Spinal cord (tissue), 10 donors: ENCODE measurements around the gene UQCRHL. TPM values are rescaled to one million over a fixed set of nuclear protein-coding genes. Genes with fewer than 3 reads are reported as not detected.

ENCODE experiments used
- DNase-seq, 6 donors: peaks; one replicate each; pipeline versions ENCODE4 v3.0.0 to v3.0.0-alpha.2; 2013 to 2015; ENCODE audit warnings: low spot score in 6 of 6, low read depth in 4 of 6
- H3K27ac ChIP-seq: one replicate; pipeline ENCODE4 v1.5.1; 2013; ENCODE audit warnings: low read depth, low read length, control low read depth
- H3K27me3 ChIP-seq: one replicate; pipeline ENCODE4 v1.6.1; 2013; ENCODE audit warnings: low read length; ENCODE audit not compliant: control insufficient read depth, insufficient read depth
- H3K36me3 ChIP-seq: one replicate; pipeline ENCODE4 v1.6.1; 2013; ENCODE audit warnings: low read length; ENCODE audit not compliant: control insufficient read depth, insufficient read depth
- H3K4me1 ChIP-seq: one replicate; pipeline ENCODE4 v1.6.1; 2013; ENCODE audit warnings: low read length; ENCODE audit not compliant: control insufficient read depth, insufficient read depth
- H3K4me3 ChIP-seq: one replicate; pipeline ENCODE4 v1.5.1; 2013; ENCODE audit warnings: low read depth, low read length, control low read depth
- H3K9me3 ChIP-seq: one replicate; pipeline ENCODE4 v1.6.1; 2013; ENCODE audit warnings: low read length; ENCODE audit not compliant: control insufficient read depth, insufficient read depth
- WGBS: methylation state at CpG from one replicate; pipeline ENCODE4 v1.1.5; 2013; ENCODE audit warnings: missing lambda C conversion rate; ENCODE audit not compliant: insufficient coverage; 5-methylcytosine and 5-hydroxymethylcytosine counted together
- polyA plus RNA-seq, 2 donors: library from polyadenylated mRNA; unstranded; fragments of 120-200 nt; gene quantifications; one replicate each; pipeline ENCODE4 v1.2.1, GENCODE V29; 2013; ENCODE audit not compliant: insufficient read length in 2 of 2
- total RNA-seq, 2 donors: library from RNA; depleted of rRNA in 1 of 2; stranded (reverse); fragments of 120-200 nt in 1 of 2; fragments of >200 nt in 1 of 2; gene quantifications; one replicate each; pipeline versions ENCODE4 v1.2.3 to v1.2.4, GENCODE V29; 2013 to 2014
- donor health status: healthy.

The UQCRHL gene
- total and polyA plus RNA-seq, 4 donors = 1.3 to 8.4 (median 2.7) TPM

DNA sequence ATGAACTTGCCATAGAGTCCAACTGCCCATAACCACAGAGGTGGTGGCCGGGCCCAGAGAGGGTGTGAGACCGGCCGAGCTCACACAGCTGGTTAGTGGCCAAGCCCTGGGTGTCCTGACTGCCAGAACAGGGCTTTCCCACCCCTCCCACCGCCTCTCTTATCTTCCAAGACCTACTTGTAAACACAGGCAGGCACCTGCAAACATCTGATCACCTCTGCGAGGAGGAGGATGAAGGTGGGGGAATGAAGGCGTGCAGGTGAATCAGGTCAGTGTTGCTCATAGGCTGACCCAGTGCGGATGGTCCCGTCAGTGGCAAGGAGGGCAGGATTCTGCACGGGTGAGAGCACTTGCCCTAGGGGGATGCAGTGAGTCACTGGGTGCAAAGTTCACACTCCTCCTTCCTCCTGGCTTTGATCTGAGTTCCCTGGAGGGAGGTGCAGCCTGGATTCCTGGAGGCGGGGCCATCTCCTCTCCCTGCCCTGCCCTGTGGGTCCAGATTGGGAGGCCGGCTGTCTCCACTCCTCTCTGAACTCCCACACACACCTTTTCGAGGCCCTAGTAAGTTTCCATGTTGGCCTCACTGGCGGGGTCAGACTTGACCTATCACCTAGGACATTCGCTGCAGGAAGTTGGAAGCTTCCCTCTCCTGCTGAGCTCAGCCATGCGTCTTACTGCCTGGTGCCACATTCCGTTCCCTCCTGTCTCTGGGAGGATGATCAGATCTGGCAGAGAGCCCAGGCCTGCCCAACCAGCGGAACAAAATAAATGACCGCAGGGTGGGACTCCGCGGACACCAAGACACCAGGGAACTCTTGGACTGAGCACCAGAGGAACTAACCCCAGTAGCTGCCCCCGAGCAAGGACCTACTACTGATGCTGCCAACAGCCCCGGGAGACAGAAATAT is 7.3 kb downstream of the UQCRHL start:
- WGBS = 44% methylated on average over 19 of the region's 22 CpGs
- Histone ChIP-seq H3K27me3 (no peaks in the 10 kb centered on the region), H3K4me3 (no peak overlapping the region), H3K4me1 (peaks cover 14% of the 10 kb centered on the region), H3K27ac (no peak overlapping the region), H3K36me3 (no peaks in the 10 kb centered on the region), H3K9me3 (no peaks in the 10 kb centered on the region)
- peak in 2 of 6 donors; percentile 21 to 60 for DNase-seq

DNA sequence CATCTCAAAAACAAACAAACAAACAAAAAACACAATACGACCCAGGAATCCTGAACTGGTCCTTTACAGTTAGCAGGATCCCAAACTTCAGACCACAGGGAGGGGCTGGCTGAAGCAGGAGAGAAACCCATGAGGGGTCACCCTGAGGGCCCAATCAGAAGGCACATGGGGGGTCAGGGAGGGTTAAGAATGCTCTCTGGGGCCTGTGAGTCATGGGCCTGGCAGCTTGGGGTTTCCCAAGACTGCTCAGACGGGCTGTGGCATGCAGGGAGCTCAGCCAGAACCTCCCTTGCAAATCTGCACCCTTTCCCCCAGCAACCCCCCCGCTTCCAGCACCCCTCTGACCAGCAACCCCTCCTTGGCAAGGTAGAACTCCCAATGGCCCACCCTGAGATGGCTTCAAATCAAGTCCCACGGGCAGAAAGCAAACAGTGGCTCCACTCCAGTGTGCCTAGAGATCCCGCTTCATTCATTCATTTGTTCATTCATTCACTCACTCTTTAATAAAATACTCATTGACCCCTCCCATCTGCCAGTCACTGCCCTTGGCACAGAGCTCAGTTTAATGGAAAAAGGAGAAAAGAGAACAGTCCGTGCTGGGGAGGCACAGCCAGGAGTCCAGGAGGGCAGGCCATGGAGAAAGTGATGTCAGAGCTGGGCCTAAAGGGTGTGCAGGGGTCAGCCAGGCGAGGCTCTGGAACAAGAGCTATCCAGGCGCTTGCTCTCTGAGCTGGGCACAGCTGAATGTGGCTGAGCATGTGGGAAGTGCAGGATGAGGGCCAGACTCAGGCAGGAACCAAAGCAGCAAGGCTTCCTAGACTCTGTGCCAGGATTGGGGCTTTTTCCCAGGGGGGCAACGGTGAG is 8.2 kb downstream of the UQCRHL start:
- no peaks in the 10 kb centered on the region for H3K27me3 ChIP-seq
- no peak overlapping the region for H3K27ac ChIP-seq
- no peaks in the 10 kb centered on the region for H3K9me3 ChIP-seq
- whole genome bisulfite sequencing = 73% methylated on average over 8 of the region's 9 CpGs
- DNase-seq = no peak
- no peak overlapping the region for H3K4me3 ChIP-seq
- H3K4me1 ChIP-seq = peaks cover 14% of the 10 kb centered on the region
- H3K36me3 ChIP-seq = no peaks in the 10 kb centered on the region

DNA sequence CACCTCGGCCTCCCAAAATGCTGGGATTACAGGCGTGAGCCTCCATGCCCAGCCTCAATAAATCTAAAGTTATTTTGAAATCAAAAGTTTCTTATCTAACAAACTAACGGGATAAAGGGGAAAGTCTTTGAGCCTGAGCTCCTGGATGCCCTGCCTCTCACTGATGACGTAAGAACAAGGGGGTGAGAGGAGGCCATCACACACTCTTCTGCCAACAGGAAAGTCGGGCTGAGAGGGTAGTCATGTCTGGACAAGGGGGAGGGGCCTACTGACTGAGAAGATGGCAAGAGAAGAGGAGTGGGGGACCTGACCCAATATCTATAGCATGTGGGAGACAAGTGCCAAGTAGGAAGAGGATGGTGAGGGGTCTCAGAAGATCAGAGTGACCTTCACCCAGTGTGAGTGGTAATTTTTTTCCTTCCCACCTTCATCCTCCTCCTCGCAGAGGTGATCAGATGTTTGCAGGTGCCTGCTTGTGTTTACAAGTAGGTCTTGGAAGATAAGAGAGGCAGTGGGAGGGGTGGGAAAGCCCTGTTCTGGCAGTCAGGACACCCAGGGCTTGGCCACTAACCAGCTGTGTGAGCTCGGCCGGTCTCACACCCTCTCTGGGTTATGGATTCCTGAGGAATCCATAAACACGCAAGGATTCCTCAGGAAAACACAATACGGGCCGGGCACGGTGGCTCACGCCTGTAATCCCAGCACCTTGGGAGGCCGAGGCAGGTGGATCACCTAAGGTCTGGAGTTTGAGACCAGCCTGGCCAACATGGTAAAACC is 9.6 kb downstream of the UQCRHL start:
- Histone ChIP-seq H3K9me3 (no peaks in the 10 kb centered on the region), H3K4me3 (no peak overlapping the region), H3K27me3 (no peaks in the 10 kb centered on the region), H3K36me3 (no peaks in the 10 kb centered on the region), H3K27ac (no peak overlapping the region), H3K4me1 (peaks cover 14% of the 10 kb centered on the region)
- 94% methylated on average over 6 of the region's 14 CpGs for WGBS
- DNase-seq = no peak

DNA sequence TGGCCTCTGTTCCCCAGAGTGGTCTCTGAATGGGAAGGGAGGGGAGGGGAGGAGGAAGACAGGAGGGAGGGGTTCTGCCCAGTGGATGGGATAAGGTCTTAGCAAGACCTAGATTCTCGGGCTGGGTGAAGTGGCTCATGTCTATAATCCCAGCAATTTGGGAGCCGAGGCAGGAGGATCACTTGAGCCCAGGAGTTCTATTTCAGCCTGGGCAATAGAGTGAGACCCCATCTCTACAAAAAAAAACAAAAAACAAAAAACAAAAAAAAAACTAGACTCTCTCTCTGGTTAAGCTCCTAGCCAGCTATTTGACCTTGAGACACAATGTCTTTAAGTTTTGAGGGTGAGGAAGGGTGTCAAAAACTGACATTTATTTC is 11.4 kb downstream of the UQCRHL start:
- WGBS = 87% methylated on average over 2 of the region's 2 CpGs
- H3K4me1 ChIP-seq = peaks cover 20% of the 10 kb centered on the region
- DNase-seq = no peak
- H3K4me3 ChIP-seq = no peak overlapping the region
- H3K9me3 ChIP-seq = no peaks in the 10 kb centered on the region
- H3K27ac ChIP-seq = no peak overlapping the region
- no peaks in the 10 kb centered on the region for H3K36me3 ChIP-seq
- no peaks in the 10 kb centered on the region for H3K27me3 ChIP-seq

DNA sequence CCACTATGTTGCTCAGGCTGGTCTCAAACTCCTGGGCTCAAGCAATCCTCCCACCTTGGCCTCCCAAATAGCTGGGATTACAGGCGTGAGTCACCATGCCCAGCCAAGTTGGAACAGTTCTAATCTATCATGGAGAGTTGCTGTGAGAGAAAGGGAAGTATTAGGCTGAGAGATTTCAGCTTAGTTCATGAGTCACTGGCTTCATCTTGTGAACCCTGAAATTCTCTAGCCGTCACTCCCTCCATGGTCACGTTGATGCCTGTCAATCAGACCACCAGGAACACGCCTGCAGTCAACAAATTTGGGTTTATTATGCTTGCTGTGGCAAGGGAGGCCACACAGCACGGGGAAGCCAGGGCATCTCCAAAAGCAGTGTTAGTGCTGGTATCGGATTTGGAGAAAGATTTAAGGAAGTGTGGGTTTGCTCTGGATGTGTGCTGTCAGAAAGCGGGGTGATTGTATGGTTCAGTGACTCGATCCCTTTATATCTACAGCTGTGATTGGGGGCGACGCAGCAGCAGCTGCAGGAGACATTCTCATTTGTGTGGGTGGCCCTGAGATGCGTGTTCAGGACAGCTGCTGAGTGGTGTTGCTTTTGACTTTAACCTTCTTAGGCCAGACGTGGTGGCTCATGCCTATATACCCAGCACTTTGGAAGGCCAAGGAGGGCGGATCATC is 18.7 kb downstream of the UQCRHL start:
- H3K27me3 ChIP-seq = no peaks in the 10 kb centered on the region
- WGBS = 85% methylated on average over 12 of the region's 13 CpGs

DNA sequence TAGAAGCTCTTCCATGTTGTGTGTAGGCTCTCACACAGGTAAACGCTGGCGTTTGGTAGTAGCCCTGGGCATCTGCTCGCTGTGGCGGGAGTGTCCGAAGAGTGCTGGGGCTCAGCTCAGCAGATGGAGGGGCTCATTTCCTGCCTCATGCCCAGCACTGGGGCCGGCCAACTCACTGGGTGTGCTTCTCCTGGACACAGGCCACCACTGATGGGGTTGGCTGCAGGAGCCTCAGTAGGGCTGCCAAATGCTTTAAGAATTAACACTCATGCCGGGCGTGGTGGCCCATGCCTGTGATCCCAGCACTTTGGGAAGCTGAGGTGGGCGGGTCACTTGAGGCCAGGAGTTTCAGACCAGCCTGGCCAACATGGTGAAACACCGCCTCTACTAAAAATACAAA is 20.9 kb downstream of the UQCRHL start:
- peak in 1 of 6 donors; percentile 34 for DNase-seq
- Histone ChIP-seq H3K36me3 (peaks cover 21% of the 10 kb centered on the region), H3K9me3 (no peaks in the 10 kb centered on the region), H3K27me3 (no peaks in the 10 kb centered on the region), H3K4me3 (no peak overlapping the region), H3K4me1 (no peaks in the 10 kb centered on the region), H3K27ac (no peak overlapping the region)
- WGBS = 67% methylated on average over 9 of the region's 10 CpGs

More for the DNA sequence above, 18.7 kb downstream of the UQCRHL start:
- DNase-seq = no peak
- H3K4me1 ChIP-seq = peaks cover 6% of the 10 kb centered on the region
- H3K27ac ChIP-seq = no peak overlapping the region
- H3K9me3 ChIP-seq = no peaks in the 10 kb centered on the region
- no peak overlapping the region for H3K4me3 ChIP-seq
- peaks cover 18% of the 10 kb centered on the region for H3K36me3 ChIP-seq

DNA sequence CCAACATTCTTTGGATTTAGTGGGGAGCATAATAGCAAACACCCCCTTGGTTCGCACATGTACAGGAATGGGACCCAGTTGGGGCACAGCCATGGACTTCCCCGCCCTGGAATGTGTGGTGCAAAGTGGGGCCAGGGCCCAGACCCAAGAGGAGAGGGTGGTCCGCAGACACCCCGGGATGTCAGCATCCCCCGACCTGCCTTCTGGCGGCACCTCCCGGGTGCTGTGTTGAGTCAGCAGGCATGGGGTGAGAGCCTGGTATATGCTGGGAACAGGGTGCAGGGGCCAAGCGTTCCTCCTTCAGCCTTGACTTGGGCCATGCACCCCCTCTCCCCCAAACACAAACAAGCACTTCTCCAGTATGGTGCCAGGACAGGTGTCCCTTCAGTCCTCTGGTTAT is 21.8 kb downstream of the UQCRHL start:
- no peaks in the 10 kb centered on the region for H3K4me1 ChIP-seq
- 84% methylated on average over 2 of the region's 8 CpGs for WGBS
- H3K4me3 ChIP-seq = no peak overlapping the region
- peaks cover 21% of the 10 kb centered on the region for H3K36me3 ChIP-seq
- no peaks in the 10 kb centered on the region for H3K27me3 ChIP-seq
- DNase-seq = no peak
- H3K9me3 ChIP-seq = no peaks in the 10 kb centered on the region
- no peak overlapping the region for H3K27ac ChIP-seq

DNA sequence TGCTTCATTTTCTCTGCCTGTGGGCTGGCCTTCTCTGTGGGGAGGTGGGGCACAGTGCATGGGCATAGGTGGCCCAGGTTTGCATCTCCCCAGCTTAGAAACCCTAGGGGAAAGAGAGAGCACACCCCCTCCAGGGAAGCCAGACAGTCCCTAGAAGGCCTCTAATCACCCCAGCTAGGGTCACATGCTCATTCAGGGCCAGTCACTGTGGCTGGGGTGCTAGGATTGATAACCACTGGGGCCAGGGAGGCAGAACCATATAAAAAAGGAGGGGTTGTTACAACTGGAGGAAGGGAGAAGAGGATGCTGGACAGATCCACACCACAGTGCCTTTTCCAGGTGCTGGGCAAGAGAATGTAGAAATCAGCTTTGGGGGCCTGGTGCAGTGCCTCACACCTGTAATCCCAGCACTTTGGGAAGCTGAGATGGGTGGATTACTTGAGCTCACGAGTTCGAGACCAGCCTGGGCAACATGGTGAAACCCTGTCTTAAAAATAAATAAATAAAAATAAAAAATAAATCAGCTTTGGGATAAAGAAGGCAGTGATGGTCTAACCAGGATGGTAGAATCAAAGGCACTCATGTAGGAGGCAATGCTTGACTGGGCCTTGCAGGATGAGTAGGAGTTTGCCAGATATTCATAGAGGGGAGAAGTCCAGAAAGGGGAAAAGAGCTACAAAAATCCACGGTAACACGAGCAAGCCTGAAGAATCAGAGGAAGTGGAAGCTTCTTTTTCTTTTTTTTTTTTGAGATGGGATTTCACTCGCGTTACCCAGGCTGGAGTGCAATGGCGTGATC is 29.3 kb downstream of the UQCRHL start:
- no peaks in the 10 kb centered on the region for H3K9me3 ChIP-seq
- no peak overlapping the region for H3K27ac ChIP-seq
- DNase-seq = no peak
- no peaks in the 10 kb centered on the region for H3K27me3 ChIP-seq
- no peaks in the 10 kb centered on the region for H3K4me1 ChIP-seq
- H3K36me3 ChIP-seq = peaks cover 34% of the 10 kb centered on the region
- WGBS = no CpG with 5 or more reads among the region's 7 CpGs
- no peak overlapping the region for H3K4me3 ChIP-seq
